ENCODE results near the gene AQP5.

The AQP5 gene

GRCh38 chr12:49963976-49964815 is 2.5 kb downstream of the AQP5 start:
- DNase-seq (ENCODE audit: low read depth in 2 of 2, low spot score in 1 of 2): no peak

DNA sequence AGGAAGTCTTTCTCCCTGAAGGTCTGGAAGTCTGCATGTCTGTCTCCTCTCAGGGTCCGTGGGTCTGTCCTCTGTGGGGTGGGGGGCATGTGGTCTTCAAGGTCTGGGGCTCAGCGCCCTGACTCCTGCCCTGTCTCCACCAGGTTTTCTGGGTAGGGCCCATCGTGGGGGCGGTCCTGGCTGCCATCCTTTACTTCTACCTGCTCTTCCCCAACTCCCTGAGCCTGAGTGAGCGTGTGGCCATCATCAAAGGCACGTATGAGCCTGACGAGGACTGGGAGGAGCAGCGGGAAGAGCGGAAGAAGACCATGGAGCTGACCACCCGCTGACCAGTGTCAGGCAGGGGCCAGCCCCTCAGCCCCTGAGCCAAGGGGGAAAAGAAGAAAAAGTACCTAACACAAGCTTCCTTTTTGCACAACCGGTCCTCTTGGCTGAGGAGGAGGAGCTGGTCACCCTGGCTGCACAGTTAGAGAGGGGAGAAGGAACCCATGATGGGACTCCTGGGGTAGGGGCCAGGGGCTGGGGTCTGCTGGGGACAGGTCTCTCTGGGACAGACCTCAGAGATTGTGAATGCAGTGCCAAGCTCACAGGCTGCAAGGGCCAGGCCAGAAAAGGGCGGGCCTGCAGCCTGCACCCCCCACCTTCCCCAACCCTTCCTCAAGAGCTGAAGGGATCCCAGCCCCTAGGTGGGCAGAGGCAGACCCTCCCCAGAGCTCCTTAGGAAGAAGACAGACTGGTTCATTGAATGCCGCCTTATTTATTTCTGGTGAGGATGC is 3.4 kb downstream of the AQP5 start:
- DNase-seq (ENCODE audit: low read depth in 2 of 2, low spot score in 1 of 2): no peak

GRCh38 chr12:49965836-49966235 is 4.2 kb downstream of the AQP5 start:
- DNase-seq (ENCODE audit: low read depth in 2 of 2, low spot score in 1 of 2): no peak

GRCh38 chr12:49966511-49967041 is 4.9 kb downstream of the AQP5 start:
- DNase-seq (ENCODE audit: low read depth in 2 of 2, low spot score in 1 of 2): no peak

- DNase-seq (ENCODE audit: low read depth in 2 of 2, low spot score in 1 of 2): peak; percentile 84 to 91
These were observed 5.5 kb downstream of the AQP5 start for GRCh38 chr12:49967042-49967776.

DNA sequence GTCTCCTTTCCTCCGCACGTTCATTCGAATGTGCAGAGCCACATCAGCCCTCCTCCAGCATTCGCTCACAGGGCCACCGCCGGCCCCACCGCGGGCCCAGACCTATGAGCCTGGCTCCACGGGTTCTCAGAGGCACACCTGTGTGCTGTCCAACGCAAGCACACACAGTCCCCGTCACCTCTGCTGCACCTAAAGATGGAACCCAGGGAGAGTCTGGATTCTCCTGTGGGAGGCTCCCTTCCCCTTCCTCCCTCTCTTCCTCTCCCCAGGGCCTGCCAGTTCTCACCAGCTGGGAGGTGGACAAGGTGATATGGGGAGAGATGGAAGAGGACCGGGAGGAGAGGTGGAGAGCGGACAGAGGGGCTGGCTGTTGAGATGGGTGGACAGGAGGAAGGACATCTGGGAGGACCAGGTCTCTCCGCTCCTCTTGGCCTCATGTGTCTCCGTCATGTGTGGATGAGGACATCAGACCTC is 6.1 kb downstream of the AQP5 start:
- no peak for DNase-seq (ENCODE audit: low read depth in 2 of 2, low spot score in 1 of 2)

DNA sequence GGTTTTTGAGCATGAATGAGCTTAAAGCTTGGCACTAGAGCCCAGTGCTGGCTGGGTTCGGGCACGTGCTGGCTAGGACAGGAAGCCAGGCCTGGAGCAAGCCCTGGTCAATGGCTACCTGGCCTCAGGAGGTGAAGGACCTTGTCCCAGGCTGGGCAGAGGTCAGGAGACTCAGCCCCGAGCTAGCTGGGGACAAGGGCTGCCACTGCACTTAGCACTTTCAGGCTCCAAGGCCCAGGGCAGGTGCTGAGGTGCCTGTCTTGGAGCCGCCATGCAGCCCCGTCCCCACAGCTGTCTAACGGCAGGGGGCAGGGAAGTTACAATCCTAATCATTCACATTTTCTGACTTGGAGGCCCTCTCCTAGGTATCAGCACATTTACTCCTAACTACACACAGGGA is 6.8 kb downstream of the AQP5 start:
- DNase-seq (ENCODE audit: low read depth in 2 of 2, low spot score in 1 of 2): no peak

DNA sequence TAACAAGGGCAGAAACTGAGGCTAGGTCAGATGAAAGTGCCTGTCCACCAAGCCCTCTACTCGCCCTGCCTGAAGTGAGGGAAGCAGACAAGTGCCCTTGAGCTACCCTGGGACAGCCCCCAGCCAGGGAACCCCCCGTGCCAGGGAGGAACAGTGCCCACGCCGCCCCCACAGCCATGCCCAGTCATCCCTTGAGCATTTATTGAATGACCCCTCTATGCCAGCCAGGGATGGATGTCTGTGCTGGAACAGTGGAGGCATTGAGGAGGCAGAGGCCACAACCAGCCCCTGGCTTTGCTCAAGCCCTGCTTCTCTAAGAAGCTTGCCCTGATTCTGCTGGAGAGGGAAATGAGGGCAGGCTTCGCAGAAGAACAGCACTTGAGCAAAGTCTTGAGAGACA is 7.4 kb downstream of the AQP5 start:
- no peak for DNase-seq (ENCODE audit: low read depth in 2 of 2, low spot score in 1 of 2)

DNA sequence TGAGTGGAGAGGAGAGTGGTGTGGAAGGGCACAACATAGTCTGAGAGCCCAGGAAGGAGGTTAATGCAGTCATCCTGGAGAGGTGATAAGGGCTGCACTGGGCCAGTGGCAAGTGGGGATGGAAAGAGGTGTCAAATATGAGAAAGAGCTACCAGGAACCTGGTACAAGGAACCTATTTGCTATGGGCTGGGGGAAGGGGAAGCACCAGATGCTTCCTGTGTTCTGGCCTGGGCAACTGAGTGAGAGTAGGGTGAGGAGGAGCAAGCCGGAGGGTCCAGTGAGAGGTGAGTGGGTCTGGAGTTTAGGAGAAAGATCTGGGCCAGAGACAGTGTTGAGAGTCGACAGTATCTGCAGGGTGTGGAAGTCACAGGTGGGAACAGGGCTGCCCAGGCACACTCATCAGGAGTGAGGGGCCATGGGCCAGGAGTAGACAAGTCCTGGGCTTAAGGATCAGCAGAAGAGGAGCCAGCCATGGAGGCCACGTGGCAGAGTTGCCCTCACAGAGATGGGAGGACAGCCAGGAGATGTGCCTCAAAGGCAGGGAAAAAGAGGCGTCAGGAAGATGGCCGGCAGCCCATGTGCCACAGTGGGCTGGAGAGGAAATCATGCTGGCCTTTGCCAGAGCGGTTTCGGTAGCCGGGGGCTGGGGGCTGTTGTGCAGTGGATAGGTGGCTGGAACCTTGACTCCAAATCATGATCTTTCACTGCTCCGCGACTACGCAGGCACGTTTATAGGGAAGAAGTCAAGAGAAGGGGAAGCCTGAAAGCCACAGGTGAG is 8.2 kb downstream of the AQP5 start:
- no peak for DNase-seq (ENCODE audit: low read depth in 2 of 2, low spot score in 1 of 2)

- DNase-seq (ENCODE audit: low read depth in 2 of 2, low spot score in 1 of 2): no peak
These were observed 9.0 kb downstream of the AQP5 start for GRCh38 chr12:49970658-49971057.

DNA sequence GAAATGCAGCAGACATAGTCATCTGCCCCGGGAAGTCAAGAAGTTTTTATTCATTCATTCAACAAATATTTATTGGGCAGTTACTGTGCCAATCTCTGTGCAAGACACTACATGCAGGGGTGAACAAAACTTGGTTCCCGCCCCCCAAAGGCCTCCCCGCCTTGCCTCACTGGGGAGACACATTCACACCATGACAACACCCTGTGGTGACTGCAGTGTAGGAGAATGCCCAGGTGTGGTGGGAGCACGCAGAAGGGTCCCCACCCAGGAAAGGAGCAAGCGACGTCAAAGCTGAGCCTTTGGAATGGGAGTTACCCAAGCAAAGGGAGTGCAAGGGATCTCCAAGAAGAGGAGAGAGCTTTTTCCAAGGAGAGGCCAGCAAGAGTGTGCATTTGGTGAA is 9.5 kb downstream of the AQP5 start:
- no peak for DNase-seq (ENCODE audit: low read depth in 2 of 2, low spot score in 1 of 2)

GRCh38 chr12:49972129-49972528 is 10.5 kb downstream of the AQP5 start:
- DNase-seq (ENCODE audit: low read depth in 2 of 2, low spot score in 1 of 2): no peak

- DNase-seq (ENCODE audit: low read depth in 2 of 2, low spot score in 1 of 2): no peak
These were observed 11.1 kb downstream of the AQP5 start, which contains the start of gene AQP6 for GRCh38 chr12:49972641-49973360. TSS of gene AQP6 (plus strand) at chr12:49972947. CDS start at chr12:49973174, 227 bp downstream.

- DNase-seq (ENCODE audit: low read depth in 2 of 2, low spot score in 1 of 2): no peak
These were observed 11.7 kb downstream of the AQP5 start for GRCh38 chr12:49973361-49973830.

- DNase-seq (ENCODE audit: low read depth in 2 of 2, low spot score in 1 of 2): no peak
These were observed 12.6 kb downstream of the AQP5 start for GRCh38 chr12:49974231-49974675.

- DNase-seq (ENCODE audit: low read depth in 2 of 2, low spot score in 1 of 2): no peak
These were observed 13.1 kb downstream of the AQP5 start for GRCh38 chr12:49974677-49975317.

DNA sequence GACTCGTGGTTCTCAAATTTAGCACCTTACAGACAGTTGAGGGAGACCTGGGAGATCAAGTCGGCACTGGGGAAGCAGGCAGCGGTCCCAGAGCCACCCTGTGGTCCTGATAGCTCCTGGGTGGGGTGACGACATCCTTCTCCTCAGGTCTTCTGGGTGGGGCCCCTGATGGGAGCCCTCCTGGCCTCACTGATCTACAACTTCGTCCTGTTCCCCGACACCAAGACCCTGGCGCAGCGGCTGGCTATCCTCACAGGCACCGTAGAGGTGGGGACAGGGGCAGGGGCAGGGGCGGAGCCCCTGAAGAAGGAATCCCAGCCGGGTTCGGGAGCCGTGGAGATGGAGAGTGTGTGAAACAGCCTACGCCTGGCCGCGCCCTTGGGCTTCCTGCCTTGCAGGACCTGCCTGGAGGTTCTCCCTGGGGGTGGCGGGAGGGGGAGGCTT is 13.7 kb downstream of the AQP5 start:
- no peak for DNase-seq (ENCODE audit: low read depth in 2 of 2, low spot score in 1 of 2)

DNA sequence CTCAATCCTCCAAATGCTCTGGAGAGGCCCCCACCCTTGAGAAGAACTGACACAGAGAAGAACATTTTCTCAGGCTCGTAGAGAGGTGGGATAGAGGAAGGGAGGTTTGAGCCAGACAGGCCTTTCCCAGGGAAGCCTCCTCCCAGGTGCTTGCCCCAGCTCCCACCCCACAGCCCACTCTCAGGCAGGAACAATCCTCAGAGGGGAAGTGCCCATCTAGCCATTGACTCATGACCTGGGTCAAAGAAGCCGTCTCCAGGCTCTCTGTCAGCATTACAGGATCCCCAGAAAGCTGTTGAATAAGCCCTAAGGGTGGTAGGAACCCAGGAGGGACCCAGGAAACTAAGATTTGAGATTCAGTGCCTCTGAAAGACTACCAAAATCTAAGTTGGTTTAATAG is 14.9 kb downstream of the AQP5 start:
- no peak for DNase-seq (ENCODE audit: low read depth in 2 of 2, low spot score in 1 of 2)

GRCh38 chr12:49978125-49978524 is 16.5 kb downstream of the AQP5 start:
- no peak for DNase-seq (ENCODE audit: low read depth in 2 of 2, low spot score in 1 of 2)
